Endothelial cell of umbilical vein (primary cell): ENCODE results near the gene GSK3A. TPM values are rescaled to one million over a fixed set of nuclear protein-coding genes. Genes with fewer than 3 reads are reported as not detected.

ENCODE experiments used
- BruUV-seq: library from RNA; stranded (reverse); fragments of 400-500 nt; replicated peaks from 2 replicates; lab custom pipeline; 2021; lab: Mats Ljungman, UMichigan
- CTCF ChIA-PET: fragments of 300-600, 350-600 bp; sonication (Branson Sonifier 250); formaldehyde crosslinking; loops from one replicate; lab custom pipeline; 2021; ENCODE audit warnings: antibody characterized with exemption, inconsistent platforms; lab: Charles Lee
- POLR2A ChIA-PET: fragments of 300-600, 350-600 bp; sonication (Branson Sonifier 250); formaldehyde crosslinking; loops from one replicate; lab custom pipeline; 2021; ENCODE audit warnings: antibody characterized with exemption, inconsistent platforms; lab: Charles Lee
- DNase-seq: peaks from one replicate; pipeline ENCODE4 v3.0.0-alpha.2; 2011; ENCODE audit warnings: low read depth, low spot score
- FAIRE-seq: peaks from 2 replicates; lab custom pipeline; 2011; peaks lifted over from hg19 to GRCh38; lab: Jason Lieb, UNC
- H2AFZ ChIP-seq: 2 replicates; pipeline ENCODE4 v1.6.0; 2012; ENCODE audit warnings: low read depth, low read length, control low read depth, inconsistent platforms
- H3K27ac ChIP-seq: 2 replicates; pipeline ENCODE4 v1.5.1; 2011; ENCODE audit warnings: low read depth, mild to moderate bottlenecking, control low read depth, low read length, moderate library complexity; ENCODE audit not compliant: insufficient read depth
- H3K27me3 ChIP-seq, 2 experiments: 2 replicates each; pipeline versions ENCODE4 v1.6.0 to v1.6.1; 2011; ENCODE audit warnings: low read length in 2 of 2, mixed read lengths in 1 of 2; ENCODE audit not compliant: control insufficient read depth in 2 of 2, insufficient read depth in 2 of 2
- H3K36me3 ChIP-seq, 2 experiments: 2 replicates in 1 of 2; 3 replicates in 1 of 2; pipeline ENCODE4 v1.5.1; 2011; ENCODE audit warnings: low read length in 2 of 2, mild to moderate bottlenecking in 1 of 2, moderate library complexity in 1 of 2; ENCODE audit not compliant: control insufficient read depth in 2 of 2, insufficient read depth in 2 of 2; ENCODE audit errors: extremely low read depth in 1 of 2
- H3K4me1 ChIP-seq: 3 replicates; pipeline ENCODE4 v1.5.1; 2011; ENCODE audit warnings: mild to moderate bottlenecking, low read length; ENCODE audit not compliant: control insufficient read depth, insufficient read depth; ENCODE audit errors: extremely low read depth
- H3K4me2 ChIP-seq: 2 replicates; pipeline ENCODE4 v1.6.1; 2011; ENCODE audit warnings: low read length, control low read depth, mixed read lengths; ENCODE audit not compliant: insufficient read depth
- H3K4me3 ChIP-seq, 3 experiments: fragments of 200-600 bp in 1 of 3; sonication (generic), shearing (Covaris generic) in 1 of 3; replicated peaks in 1 of 3; 2 replicates each; pipeline ENCODE4 v1.5.1; 2011 to 2016; ENCODE audit warnings: control low read depth in 3 of 3, low read length in 3 of 3, mild to moderate bottlenecking in 2 of 3, inconsistent platforms in 1 of 3, low read depth in 1 of 3, moderate library complexity in 1 of 3; ENCODE audit not compliant: insufficient read depth in 1 of 3
- H3K79me2 ChIP-seq: 2 replicates; pipeline ENCODE4 v1.6.0; 2012; ENCODE audit warnings: low read length, inconsistent platforms; ENCODE audit not compliant: control insufficient read depth, insufficient read depth
- H3K9ac ChIP-seq: replicated peaks from 2 replicates; pipeline ENCODE3; 2011; ENCODE audit warnings: low read length, control low read depth; ENCODE audit not compliant: insufficient read depth; ENCODE audit errors: extremely low read depth
- H3K9me1 ChIP-seq: replicated peaks from 3 replicates; pipeline ENCODE4 v1.6.0; 2011; ENCODE audit warnings: mild to moderate bottlenecking, low read length; ENCODE audit not compliant: control insufficient read depth, insufficient read depth; ENCODE audit errors: extremely low read depth
- H3K9me3 ChIP-seq: replicated peaks from 2 replicates; pipeline ENCODE4 v1.5.1; 2012; ENCODE audit warnings: low read length, inconsistent platforms; ENCODE audit not compliant: control insufficient read depth, insufficient read depth
- H4K20me1 ChIP-seq: replicated peaks from 2 replicates; pipeline ENCODE3; 2011; ENCODE audit warnings: mild to moderate bottlenecking, low read length; ENCODE audit not compliant: control insufficient read depth, insufficient read depth; ENCODE audit errors: extremely low read depth
- CTCF ChIP-seq, 2 donors: IDR thresholded peaks; 1 replicate in 1 of 2; 2 replicates in 1 of 2; pipeline ENCODE4 v1.5.1; 2011; ENCODE audit warnings: low read length in 2 of 2, mild to moderate bottlenecking in 2 of 2, moderate library complexity in 2 of 2, control low read depth in 1 of 2, inconsistent platforms in 1 of 2, low read depth in 1 of 2; ENCODE audit not compliant: insufficient read depth in 1 of 2; ENCODE audit errors: extremely low read depth in 1 of 2
- FOS ChIP-seq: IDR thresholded peaks from 2 replicates; pipeline ENCODE4 v1.6.1; 2011; ENCODE audit warnings: mild to moderate bottlenecking, low read length, moderate library complexity, borderline replicate concordance; ENCODE audit not compliant: insufficient read depth
- GATA2 ChIP-seq: IDR thresholded peaks from 2 replicates; pipeline ENCODE4 v1.7.0; 2011; ENCODE audit warnings: low read depth, mild to moderate bottlenecking, moderate library complexity, mixed read lengths, low read length; ENCODE audit not compliant: insufficient read length, insufficient read depth
- JUN ChIP-seq: IDR thresholded peaks from 2 replicates; pipeline ENCODE4 v1.6.1; 2011; ENCODE audit warnings: borderline replicate concordance, low read depth; ENCODE audit not compliant: insufficient read length, insufficient read depth
- MAX ChIP-seq: IDR thresholded peaks from 2 replicates; pipeline ENCODE4 v1.6.1; 2011; ENCODE audit not compliant: insufficient read depth, insufficient read length
- MYC ChIP-seq: IDR thresholded peaks from one replicate; pipeline ENCODE4 v1.6.1; 2011; ENCODE audit warnings: mild to moderate bottlenecking, low read depth, low read length
- POLR2A ChIP-seq: IDR thresholded peaks from 2 replicates; pipeline ENCODE4 v1.6.1; 2012; ENCODE audit warnings: low read depth, mild to moderate bottlenecking, control low read depth, low read length
- POLR2AphosphoS5 ChIP-seq: IDR thresholded peaks from 2 replicates; pipeline ENCODE4 v1.6.1; 2012; ENCODE audit warnings: low read depth, mild to moderate bottlenecking, control low read depth, low read length, moderate library complexity; ENCODE audit not compliant: insufficient read depth
- dilution Hi-C: fragments of 300-500 bp; cut with MboI; formaldehyde crosslinking; loops from one replicate; pipeline ENCODE4 v1.15.0; 2019; ENCODE audit warnings: low sequenced_read_pairs; ENCODE audit not compliant: extremely low pct_ligation_motif_present
- intact Hi-C: fragments of 100-400 bp; cut with micrococcal nuclease; formaldehyde crosslinking; loops from one replicate; pipeline ENCODE4 v1.10.0; 2022
- polyA plus RNA-seq, 4 experiments: library from polyadenylated mRNA; depleted of rRNA in 3 of 4; stranded (reverse) in 3 of 4; unstranded in 1 of 4; fragments of >200 nt; gene quantifications; 2 replicates each; pipeline versions ENCODE4 v1.2.1 to v1.2.3, GENCODE V29; 2011 to 2012; ENCODE audit warnings: missing spikeins in 1 of 4
- total RNA-seq: library from RNA; stranded (reverse); gene quantifications from 2 replicates; pipeline ENCODE4 v1.2.3, GENCODE V29; 2021

The GSK3A gene
- total and polyA plus RNA-seq, 2 donors (not counting 3 experiments of a cell fraction or from before 2014, with no cell fraction given), result 49.5 to 73.7 TPM

- DNase-seq (no peak), FAIRE-seq (no peak)
- H2AFZ ChIP-seq, result no peak overlapping the region
- no peaks in the 10 kb centered on the region for H3K9me1 ChIP-seq
- BruUV-seq, result no TSS peak
- H3K27me3 ChIP-seq, result no peaks in the 10 kb centered on the region
- no peak overlapping the region for H3K4me3 ChIP-seq
- dilution Hi-C loops (no loop called here), intact Hi-C loops (no loop called here)
- peaks cover 17 to 57% of the 10 kb centered on the region in 2 experiments for H3K36me3 ChIP-seq
- ChIA-PET CTCF (interaction anchor here (1.3 to 1.5 kb wide), 2 partner anchors 9 to 13 kb away, joined by 3 to 4 read pairs; partner anchors contain the start of genes GSK3A and ZNF526), POLR2A (interaction anchor here (1.8 kb wide), 1 partner anchor 10 kb away, joined by 3 read pairs; no protein-coding TSS in a partner anchor)
- no peaks in the 10 kb centered on the region for H4K20me1 ChIP-seq
- no peaks in the 10 kb centered on the region for H3K4me1 ChIP-seq
- H3K79me2 ChIP-seq, result peaks cover 10% of the 10 kb centered on the region
- TF ChIP-seq MYC (no peak), POLR2AphosphoS5 (no peak), FOS (no peak), POLR2A (no peak), CTCF (IDR thresholded peaks at IDR 0.05; ENCODE audit: extremely low read depth in 1 of 2, insufficient read depth in 1 of 2, low read depth in 1 of 2, low read length in 2 of 2) (no peak), MAX (no peak), JUN (no peak), GATA2 (no peak)
- no peak overlapping the region for H3K9ac ChIP-seq
- no peaks in the 10 kb centered on the region for H3K9me3 ChIP-seq
- H3K4me2 ChIP-seq, result no peak overlapping the region
- H3K27ac ChIP-seq, result no peak overlapping the region
These were observed 9.3 kb downstream of the GSK3A start for GRCh38 chr19:42233106-42233505.
